K562 (cell line): ENCODE data around the gene EAF1. TPM values are rescaled to one million over a fixed set of nuclear protein-coding genes. Genes with fewer than 3 reads are reported as not detected.

Experiments
- ATAC-seq: fragments of 200-7000 bp; cut with Tn5 transposase; 3 replicates; pipeline ENCODE4 v1.9.1; 2020; ENCODE audit warnings: moderate library complexity
- BruUV-seq: library from RNA; stranded (reverse); fragments of 400-500 nt; replicated peaks from 2 replicates; lab custom pipeline; 2021; lab: Mats Ljungman, UMichigan
- CTCF ChIA-PET: fragments of 300-600 bp; formaldehyde crosslinking; extraction: SDS; loops from one replicate; lab custom pipeline; 2021; ENCODE audit warnings: low intra/inter-chr PET ratio; lab: Yijun Ruan, JAX
- POLR2A ChIA-PET: fragments of 300-600, 350-650 bp; sonication (Branson Sonifier 250); formaldehyde crosslinking; extraction: SDS; loops from one replicate; lab custom pipeline; 2021; ENCODE audit warnings: antibody characterized with exemption, inconsistent platforms; lab: Yijun Ruan, JAX
- DNase-seq, 4 experiments: peaks; one replicate each; pipeline versions ENCODE4 v3.0.0 to v3.0.0-alpha.2; 2011 to 2018; ENCODE audit warnings: low spot score in 3 of 4, mixed read lengths in 3 of 4; ENCODE audit errors: extremely low read depth in 1 of 4
- FAIRE-seq: peaks from 2 replicates; lab custom pipeline; 2011; peaks lifted over from hg19 to GRCh38; lab: Jason Lieb, UNC
- H2AFZ ChIP-seq: 2 replicates; pipeline ENCODE4 v1.6.0; 2011; ENCODE audit warnings: low read depth, low read length, control low read depth, inconsistent platforms
- H3K27ac ChIP-seq: fragments of 200-600 bp; 3 replicates; pipeline ENCODE4 v1.8.0; 2011; ENCODE audit warnings: low read depth, mild to moderate bottlenecking, control low read depth, inconsistent platforms, low read length, moderate library complexity, mixed read lengths; ENCODE audit errors: extremely low read depth
- H3K27me3 ChIP-seq, 2 experiments: fragments of 300-600 bp in 1 of 2; 2 replicates in 1 of 2; 3 replicates in 1 of 2; pipeline versions ENCODE4 v1.6.0 to v1.8.0; 2011; ENCODE audit warnings: inconsistent platforms in 2 of 2, low read length in 2 of 2, mild to moderate bottlenecking in 1 of 2, mixed read lengths in 1 of 2, moderate library complexity in 1 of 2; ENCODE audit not compliant: control insufficient read depth in 2 of 2, insufficient read depth in 2 of 2
- H3K36me3 ChIP-seq: fragments of 300-600 bp; 3 replicates; pipeline ENCODE4 v1.8.0; 2011; ENCODE audit warnings: mild to moderate bottlenecking, low read length, inconsistent platforms; ENCODE audit not compliant: control insufficient read depth, insufficient read depth
- H3K4me1 ChIP-seq, 2 experiments: fragments of 200-600 bp in 1 of 2; replicated peaks in 1 of 2; 2 replicates in 1 of 2; 3 replicates in 1 of 2; pipeline versions ENCODE4 v1.5.1 to v1.8.0; 2011; ENCODE audit warnings: inconsistent platforms in 2 of 2, low read length in 2 of 2, mild to moderate bottlenecking in 1 of 2, mixed read lengths in 1 of 2, moderate library complexity in 1 of 2; ENCODE audit not compliant: control insufficient read depth in 2 of 2, insufficient read depth in 2 of 2
- H3K4me2 ChIP-seq: 2 replicates; pipeline ENCODE4 v1.6.1; 2011; ENCODE audit warnings: low read length, control low read depth, inconsistent platforms, mixed read lengths; ENCODE audit not compliant: insufficient read depth
- H3K4me3 ChIP-seq: fragments of 200-600 bp; sonication (generic), shearing (Covaris generic); 2 replicates; pipeline ENCODE4 v1.5.1; 2016; ENCODE audit warnings: control low read depth, inconsistent platforms
- H3K79me2 ChIP-seq: fragments of 200-600 bp; 3 replicates; pipeline ENCODE4 v1.8.0; 2011; ENCODE audit warnings: low read length, inconsistent platforms; ENCODE audit not compliant: control insufficient read depth, insufficient read depth
- H3K9ac ChIP-seq, 2 experiments: 2 replicates each; pipeline versions ENCODE4 v1.6.0 to v1.6.1; 2011; ENCODE audit warnings: low read depth in 2 of 2, low read length in 2 of 2, control low read depth in 1 of 2, inconsistent platforms in 1 of 2, mild to moderate bottlenecking in 1 of 2, mixed read lengths in 1 of 2; ENCODE audit not compliant: insufficient read depth in 1 of 2
- H3K9me1 ChIP-seq: one replicate; pipeline ENCODE4 v1.6.0; 2011; ENCODE audit warnings: inconsistent platforms, mild to moderate bottlenecking, low read length, moderate library complexity; ENCODE audit not compliant: control insufficient read depth, insufficient read depth
- H3K9me3 ChIP-seq: replicated peaks from 2 replicates; pipeline ENCODE4 v1.5.1; 2011; ENCODE audit warnings: low read depth, low read length, inconsistent platforms; ENCODE audit not compliant: control insufficient read depth, insufficient read depth
- H4K20me1 ChIP-seq: replicated peaks from 2 replicates; pipeline ENCODE4 v1.6.1; 2011; ENCODE audit warnings: low read length, inconsistent platforms, mixed read lengths; ENCODE audit not compliant: control insufficient read depth, insufficient read depth
- MEIS2 ChIP-seq: fragments of 450-650 bp; IDR thresholded peaks from 2 replicates; pipeline ENCODE4 v1.6.1; 2014; ENCODE audit warnings: mild to moderate bottlenecking; ENCODE audit not compliant: partially characterized antibody
- NFIC ChIP-seq: fragments of 450-650 bp; IDR thresholded peaks from 2 replicates; pipeline ENCODE4 v1.6.1; 2017; ENCODE audit warnings: mild to moderate bottlenecking, inconsistent platforms
- NR2C1 ChIP-seq, 2 experiments: fragments of 450-650 bp; IDR thresholded peaks; 2 replicates each; pipeline ENCODE4 v1.6.1; 2017; ENCODE audit warnings: mild to moderate bottlenecking in 2 of 2, antibody characterized with exemption in 1 of 2, inconsistent platforms in 1 of 2, missing compliant biosample characterization in 1 of 2, missing genetic modification characterization in 1 of 2
- SAFB2 ChIP-seq: fragments of 200-400 bp; formaldehyde crosslinking; IDR thresholded peaks from 2 replicates; pipeline ENCODE4 v1.6.1; 2018; ENCODE audit warnings: borderline replicate concordance, low read length, low read depth, moderate library complexity; ENCODE audit not compliant: severe bottlenecking
- SNIP1 ChIP-seq: fragments of 450-650 bp; IDR thresholded peaks from 2 replicates; pipeline ENCODE4 v1.7.1; 2017; ENCODE audit warnings: low read depth, mild to moderate bottlenecking
- TBP ChIP-seq: optimal IDR thresholded peaks from 2 replicates; pipeline ENCODE3; 2011; ENCODE audit warnings: low read depth, low read length, improper control_type of control experiment
- ZNF140 ChIP-seq: fragments of 250-450 bp; sonication (Bioruptor Pico); IDR thresholded peaks from 2 replicates; pipeline ENCODE4 v1.8.0; 2021; ENCODE audit warnings: moderate library complexity, mild to moderate bottlenecking, inconsistent platforms
- WGBS: fragments of 100-300 bp; shearing (Covaris generic); methylation state at CpG from one replicate; pipeline ENCODE4 v1.1.6; 2016; ENCODE audit warnings: low coverage, mixed read lengths; ENCODE audit not compliant: insufficient coverage; ENCODE audit errors: missing lambda C conversion rate; 5-methylcytosine and 5-hydroxymethylcytosine counted together
- in situ Hi-C: fragments of 300-500 bp; cut with MboI; formaldehyde crosslinking; loops from 4 replicates; pipeline ENCODE4 v1.15.0; 2018; ENCODE audit warnings: inconsistent platforms, mixed read lengths
- intact Hi-C: fragments of 100-400 bp; cut with micrococcal nuclease; formaldehyde crosslinking; loops from 2 replicates; pipeline ENCODE4 v1.14.2; 2022
- polyA plus RNA-seq, 8 experiments: library from polyadenylated mRNA; depleted of rRNA in 4 of 8; stranded (reverse) in 5 of 8; unstranded in 3 of 8; fragments of >200 nt; fragmentation: Nextera tagmentation in 2 of 8; fragmentation: Illumina TruSeq in 1 of 8; extraction: Ambion mirVana in 2 of 8; extraction: Trizol in 1 of 8; gene quantifications; 2 replicates each; pipeline versions ENCODE4 v1.2.1 to v1.2.3, GENCODE V29; 2011 to 2014; ENCODE audit warnings: inconsistent platforms in 1 of 8, missing spikeins in 1 of 8
- total RNA-seq, 7 experiments: library from RNA; depleted of rRNA in 6 of 7; stranded (reverse); fragments of >200 nt in 6 of 7; fragmentation: Illumina TruSeq in 2 of 7; extraction: Trizol in 2 of 7; gene quantifications; 2 replicates each; pipeline versions ENCODE4 v1.2.1 to v1.2.3, GENCODE V29; 2011 to 2021; ENCODE audit warnings: low replicate concordance in 1 of 7
- TF ChIP-seq, protein P1 (sequence below): sonication (generic); formaldehyde crosslinking; IDR thresholded peaks from 2 replicates; pipeline ENCODE4 v1.8.0; 2022; ENCODE audit warnings: missing genetic modification reagents, mild to moderate bottlenecking, moderate library complexity, borderline replicate concordance

Gene EAF1
- total and polyA plus RNA-seq, 9 of the 15 experiments (the other 6 are each of a cell fraction or from before 2014, with no cell fraction given): 7.0 to 26.8 (median 20.4) TPM

- ATAC-seq (no peak), FAIRE-seq (no peak), DNase-seq (no peak)
- Histone ChIP-seq H3K79me2 (no peaks in the 10 kb centered on the region), H3K27ac (no peak overlapping the region), H3K27me3 (no peaks in the 10 kb centered on the region), H3K4me1 (no peaks in the 10 kb centered on the region), H4K20me1 (no peaks in the 10 kb centered on the region), H3K4me2 (no peak overlapping the region), H3K4me3 (no peak overlapping the region), H2AFZ (no peak overlapping the region), H3K36me3 (0 out of 3 replicates have a peak, but pooled peaks cover 2% of the 10 kb centered on the region), H3K9me3 (no peaks in the 10 kb centered on the region), H3K9me1 (no peaks in the 10 kb centered on the region), H3K9ac (no peak overlapping the region)
- CTCF ChIA-PET: interaction anchor here (1.0 to 3.2 kb wide), 5 partner anchors 136 to 297 kb away, joined by 3 to 30 read pairs (median 9); partner anchors contain the start of gene CAPN7
- no TSS peak for BruUV-seq
- WGBS: 94% methylated on average over 1 of the region's 1 CpG
- TF ChIP-seq TBP (no peak), NFIC (no peak), SAFB2 (no peak), MEIS2 (no peak), SNIP1 (no peak), NR2C1 (IDR thresholded peaks at IDR 0.05) (no peak), NR2C1 (tag; IDR thresholded peaks at IDR 0.05) (no peak), ZNF140 (CRISPR knock-in tag) (no peak)
- TF ChIP-seq, protein P1, sequence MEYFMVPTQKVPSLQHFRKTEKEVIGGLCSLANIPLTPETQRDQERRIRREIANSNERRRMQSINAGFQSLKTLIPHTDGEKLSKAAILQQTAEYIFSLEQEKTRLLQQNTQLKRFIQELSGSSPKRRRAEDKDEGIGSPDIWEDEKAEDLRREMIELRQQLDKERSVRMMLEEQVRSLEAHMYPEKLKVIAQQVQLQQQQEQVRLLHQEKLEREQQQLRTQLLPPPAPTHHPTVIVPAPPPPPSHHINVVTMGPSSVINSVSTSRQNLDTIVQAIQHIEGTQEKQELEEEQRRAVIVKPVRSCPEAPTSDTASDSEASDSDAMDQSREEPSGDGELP (CRISPR knock-in tag): no peak
- in situ Hi-C loops: no loop called here
- POLR2A ChIA-PET: interaction anchor here (1.3 to 1.7 kb wide), 2 partner anchors 136 to 137 kb away, joined by 3 to 6 read pairs; no protein-coding TSS in a partner anchor
- intact Hi-C loops: loop anchor here (1.0 to 5.0 kb wide), 6 partner anchors 26 to 477 kb away; no protein-coding TSS in a partner anchor
These were observed 22.6 kb upstream of the EAF1 start for GRCh38 chr3:15404767-15405166.
